Astrocyte of the cerebellum (primary cell): ENCODE measurements around the gene ITPR3.

Experiments used
- DNase-seq: peaks from one replicate; pipeline ENCODE4 v3.0.0-alpha.2; 2011; ENCODE audit warnings: low read depth
- H3K4me3 ChIP-seq: 2 replicates; pipeline ENCODE4 v1.5.1; 2011; ENCODE audit warnings: mild to moderate bottlenecking, low read depth, low read length, moderate library complexity
- CTCF ChIP-seq: IDR thresholded peaks from 2 replicates; pipeline ENCODE4 v1.5.1; 2012; ENCODE audit warnings: low read length, low read depth, moderate library complexity, mild to moderate bottlenecking; ENCODE audit errors: missing control alignments
- in situ Hi-C: cut with HindIII; loops from 2 replicates; pipeline ENCODE4 v1.10.0; 2017; ENCODE audit warnings: low sequenced_read_pairs

The ITPR3 gene

GRCh38 chr6:33639559-33639958 is 18.4 kb downstream of the ITPR3 start:
- no peak for DNase-seq
- no peak overlapping the region for H3K4me3 ChIP-seq
- in situ Hi-C loops: no loop called here
- no peak for TF ChIP-seq CTCF

GRCh38 chr6:33640361-33640760 is 19.2 kb downstream of the ITPR3 start:
- no peak for TF ChIP-seq CTCF
- DNase-seq: no peak
- no peak overlapping the region for H3K4me3 ChIP-seq
- in situ Hi-C loops: no loop called here

- DNase-seq: no peak
- in situ Hi-C loops: no loop called here
- no peak for TF ChIP-seq CTCF
- no peak overlapping the region for H3K4me3 ChIP-seq
Measured at GRCh38 chr6:33641144-33641543, 20.0 kb downstream of the ITPR3 start.

DNA sequence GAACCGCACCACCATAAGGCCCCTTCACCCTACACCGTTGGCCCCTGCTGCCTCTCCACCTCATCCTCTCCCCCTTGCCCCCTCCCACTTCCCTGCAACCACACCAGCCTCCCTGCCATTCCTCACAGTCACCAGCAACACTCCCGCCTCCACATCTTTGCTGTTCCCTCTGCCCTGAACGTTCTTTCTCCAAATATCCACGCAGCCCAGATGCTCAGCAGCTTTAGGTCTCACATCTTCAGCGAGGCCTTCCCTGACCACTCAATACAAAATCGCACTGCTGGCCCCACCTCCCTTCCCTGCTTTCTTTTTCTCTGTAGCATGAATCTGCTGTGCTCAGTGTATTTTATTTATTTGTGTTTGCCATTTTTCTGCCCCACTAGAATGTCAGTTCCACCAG is 20.5 kb downstream of the ITPR3 start:
- no peak overlapping the region for H3K4me3 ChIP-seq
- in situ Hi-C loops: no loop called here
- no peak for TF ChIP-seq CTCF
- DNase-seq: no peak

- DNase-seq: no peak
- TF ChIP-seq CTCF: no peak
Measured at GRCh38 chr6:33642897-33643296, 21.8 kb downstream of the ITPR3 start.

DNA sequence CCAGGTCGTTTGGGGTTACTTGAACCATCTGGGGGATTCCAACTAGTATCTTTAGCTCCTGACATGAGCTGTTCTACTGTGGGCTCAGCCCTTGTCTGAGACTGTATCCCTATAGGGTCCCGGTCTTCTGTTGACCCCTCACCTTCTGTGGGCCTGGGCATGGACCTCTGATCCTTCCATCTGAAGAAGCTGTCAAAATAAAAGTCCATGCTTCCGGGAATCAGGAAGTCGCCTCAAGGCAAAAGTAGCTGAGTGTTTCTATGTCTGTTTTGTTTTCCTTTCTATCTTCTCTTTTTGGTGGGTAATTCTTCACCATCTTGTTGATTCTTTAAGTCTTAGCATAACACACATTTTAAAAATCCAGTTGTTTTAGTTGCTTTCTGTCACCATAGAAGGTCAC is 30.3 kb downstream of the ITPR3 start:
- H3K4me3 ChIP-seq: no peak overlapping the region
- in situ Hi-C loops: no loop called here
- TF ChIP-seq CTCF: no peak
- no peak for DNase-seq

More at GRCh38 chr6:33642897-33643296, 21.8 kb downstream of the ITPR3 start:
- no peak overlapping the region for H3K4me3 ChIP-seq
- in situ Hi-C loops: no loop called here

DNA sequence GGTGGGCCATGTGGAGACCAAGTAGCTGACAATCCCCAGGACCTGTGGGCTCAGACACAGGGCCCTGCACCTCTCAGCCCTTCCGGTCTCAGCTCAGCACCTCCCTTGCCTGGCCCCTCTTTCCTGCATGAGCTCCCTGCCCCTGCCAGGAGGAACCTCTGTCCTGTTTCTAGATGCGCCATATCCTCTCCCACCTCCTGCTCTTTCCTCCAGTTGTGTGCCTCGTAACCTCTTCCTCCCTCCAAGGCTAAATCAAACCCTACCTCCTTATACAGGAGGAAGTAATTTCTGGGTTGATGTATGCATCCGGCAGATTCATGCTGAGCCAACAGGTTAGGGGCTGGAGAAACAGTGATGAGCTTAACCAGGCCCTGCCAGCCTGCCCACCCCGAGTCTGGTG is 30.9 kb downstream of the ITPR3 start:
- no peak for TF ChIP-seq CTCF
- in situ Hi-C loops: no loop called here
- DNase-seq: no peak
- no peak overlapping the region for H3K4me3 ChIP-seq
